Fibroblast of the conjunctiva (primary cell): ENCODE data around the gene CDNF.
"Not testable (repeated sequence)": the region's sequence is repeated elsewhere in the genome, so short reads cannot be mapped to it uniquely, and the experiment has no call there.

Experiments used
- DNase-seq: peaks from one replicate; pipeline ENCODE4 v3.0.0-alpha.2; 2010; ENCODE audit warnings: low read depth

CDNF gene

DNA sequence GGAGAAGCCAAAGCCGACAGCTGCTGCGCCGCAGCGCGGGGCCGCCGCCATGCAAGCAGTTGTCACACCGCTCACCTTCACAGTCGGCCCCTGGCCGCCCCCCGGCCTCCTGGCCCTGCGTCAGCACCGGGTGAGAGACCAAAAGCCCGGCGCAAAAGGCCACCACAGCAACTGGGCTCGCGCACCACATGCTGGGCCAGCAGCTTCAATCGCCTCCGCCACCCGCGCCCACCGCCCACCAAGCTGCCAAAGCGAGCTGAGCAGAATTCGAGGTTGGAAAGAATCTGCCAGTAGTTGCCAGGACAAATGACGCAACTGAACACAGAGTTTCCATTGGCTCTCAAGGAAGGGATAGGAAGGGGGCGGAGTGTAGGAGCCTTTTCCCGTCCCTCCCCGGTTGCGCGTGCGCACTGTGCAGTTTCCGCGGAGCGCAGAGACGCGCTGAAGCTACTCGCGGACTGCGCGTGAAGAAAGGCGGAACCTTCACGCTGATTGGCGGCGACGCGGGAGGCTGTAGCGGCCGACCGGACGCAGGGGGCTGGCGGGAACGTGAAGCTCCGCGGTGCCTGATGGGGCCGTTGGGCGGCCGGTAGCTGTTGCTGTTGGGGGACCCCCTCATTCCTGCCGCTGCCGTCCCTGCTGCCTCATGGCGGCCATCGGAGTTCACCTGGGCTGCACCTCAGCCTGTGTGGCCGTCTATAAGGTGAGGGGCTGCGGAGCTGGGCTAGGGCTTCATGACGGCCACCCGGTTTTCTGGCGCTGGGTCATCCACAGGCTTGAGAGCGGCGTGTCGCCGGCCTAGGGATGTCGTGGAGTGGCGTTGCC is at the start of gene CDNF, which contains the start of the genes HSPA14 and MSANTD7:
Gene CDNF, minus strand, starts transcription at position 281 of the 825 bp plus-strand sequence. Its CDS starts 91 bp downstream, at position 190.
Gene HSPA14, plus strand, starts transcription at position 550 of the 825 bp plus-strand sequence. Its CDS starts 97 bp downstream, at position 647.
Gene MSANTD7, plus strand, starts transcription at position 550 of the 825 bp plus-strand sequence. CDS start 3,979 bp downstream, outside the sequence.
- peak; percentile 99 for DNase-seq

DNA sequence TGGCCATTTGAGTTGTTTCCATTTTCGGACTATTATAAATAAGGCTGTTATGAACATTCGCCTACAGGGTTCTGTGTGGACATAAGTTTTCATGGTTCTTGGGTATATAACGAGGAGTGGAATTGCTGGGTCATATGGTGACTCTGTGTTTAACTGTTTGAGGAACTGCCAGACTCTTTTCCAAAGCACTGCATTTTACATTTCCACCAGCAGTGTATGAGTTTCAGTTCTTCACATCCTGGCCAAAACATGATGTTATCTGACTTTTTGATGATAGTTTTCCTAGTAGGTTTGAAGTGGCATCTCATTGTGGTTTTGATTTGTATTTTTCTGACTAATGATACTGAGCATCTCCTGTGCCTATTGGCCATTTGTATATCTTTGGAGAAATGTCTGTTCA is 46.2 kb upstream of the CDNF start:
- no peak for DNase-seq

GRCh38 chr10:14880229-14880628 is 42.4 kb upstream of the CDNF start:
- no peak for DNase-seq

DNA sequence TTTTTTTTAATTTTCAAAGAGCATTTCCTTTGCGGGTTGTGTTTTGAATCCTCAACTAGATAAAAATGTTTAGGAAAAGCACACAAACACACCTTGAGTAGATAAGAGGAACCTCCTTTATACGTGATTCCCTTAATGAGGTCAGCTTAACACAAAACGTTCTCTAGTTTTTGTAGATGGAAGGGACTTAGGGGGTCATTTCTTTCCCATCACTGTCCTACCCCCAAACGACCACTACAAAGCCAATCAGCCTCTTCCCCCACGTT is 42.0 kb upstream of the CDNF start:
- DNase-seq: no peak

- no peak for DNase-seq
These were observed 41.5 kb upstream of the CDNF start for GRCh38 chr10:14879124-14879927.

DNA sequence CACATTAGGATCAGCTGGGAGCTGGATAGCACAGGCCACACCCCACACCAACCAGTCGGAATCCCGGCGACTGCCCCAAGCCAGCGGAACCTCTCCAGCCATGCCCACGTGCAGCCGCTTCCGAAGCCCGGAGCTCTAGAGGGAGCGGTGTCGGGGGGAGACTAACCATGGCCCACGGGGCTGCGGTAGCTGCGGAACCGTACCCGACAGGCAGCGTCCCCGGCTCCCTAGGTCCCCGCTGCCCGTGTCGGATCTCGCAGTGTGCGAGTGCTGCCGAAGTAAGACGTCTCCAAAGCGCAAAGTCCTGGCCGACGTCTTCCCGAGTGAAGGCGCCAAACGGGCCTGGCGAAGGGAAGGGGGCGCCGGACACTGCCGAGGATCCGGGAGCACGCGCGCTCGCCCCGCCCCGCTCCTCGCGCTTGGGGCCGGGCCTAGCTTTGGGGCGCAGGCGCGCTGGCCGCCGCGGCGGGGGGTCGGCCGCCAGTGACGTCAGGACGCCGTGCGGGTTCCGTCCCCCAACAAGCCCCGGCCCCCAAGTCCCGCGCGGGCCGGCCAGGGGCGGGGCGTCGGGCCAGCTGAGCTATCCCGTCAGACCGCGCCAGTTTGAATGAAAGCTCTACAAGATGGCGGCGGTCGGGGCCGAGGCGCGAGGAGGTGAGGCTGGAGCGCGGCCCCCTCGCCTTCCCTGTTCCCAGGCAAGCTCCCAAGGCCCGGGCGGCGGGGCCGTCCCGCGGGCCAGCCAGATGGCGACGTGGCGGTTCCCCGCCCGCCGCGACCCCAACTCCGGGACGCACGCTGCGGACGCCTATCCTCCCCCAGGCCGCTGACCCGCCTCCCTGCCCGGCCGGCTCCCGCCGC is 40.7 kb upstream of the CDNF start, which contains the start of gene SUV39H2:
Gene SUV39H2, plus strand, starts transcription at position 601 of the 858 bp plus-strand sequence. Its CDS starts 23 bp downstream, at position 624.
- peak; percentile 91 for DNase-seq

DNA sequence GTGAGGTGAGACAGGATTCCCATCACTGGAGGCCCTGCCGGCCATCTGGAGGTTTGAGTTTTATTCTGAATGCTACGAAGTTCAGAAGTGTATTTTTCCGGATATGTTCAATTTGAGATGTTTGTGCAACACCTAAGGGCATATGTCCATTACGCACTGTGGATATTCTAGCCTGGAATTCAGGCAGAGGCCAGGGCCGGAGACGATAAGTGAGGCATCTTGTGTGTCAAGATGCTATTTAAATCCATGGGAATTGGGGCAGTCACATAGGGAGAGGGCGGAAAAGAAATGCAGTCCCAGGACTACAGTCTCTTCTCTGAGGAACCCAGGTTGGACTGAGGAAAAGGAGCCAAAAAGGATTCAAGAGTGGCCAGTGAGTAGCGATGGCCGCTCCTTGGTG is 38.9 kb upstream of the CDNF start:
- DNase-seq: no peak

DNA sequence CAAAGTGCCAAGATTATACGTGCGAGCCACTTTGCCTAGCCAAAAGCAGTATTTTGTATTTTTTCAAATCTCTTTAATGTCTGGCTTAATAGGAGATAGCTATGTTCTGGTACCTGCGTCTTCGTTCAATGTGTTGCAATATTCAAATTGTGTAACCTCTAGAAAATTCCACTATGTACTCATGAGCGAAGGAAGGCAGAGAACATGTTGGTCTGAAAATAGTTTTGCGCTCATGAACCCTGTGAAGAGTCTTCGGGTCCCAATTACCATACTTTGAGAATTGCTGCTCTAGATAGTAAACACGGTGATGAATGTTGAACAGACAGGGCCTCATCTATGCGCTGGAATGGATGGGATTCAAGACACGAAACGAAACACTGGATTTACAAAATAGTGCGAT is 38.1 kb upstream of the CDNF start:
- no peak for DNase-seq

DNA sequence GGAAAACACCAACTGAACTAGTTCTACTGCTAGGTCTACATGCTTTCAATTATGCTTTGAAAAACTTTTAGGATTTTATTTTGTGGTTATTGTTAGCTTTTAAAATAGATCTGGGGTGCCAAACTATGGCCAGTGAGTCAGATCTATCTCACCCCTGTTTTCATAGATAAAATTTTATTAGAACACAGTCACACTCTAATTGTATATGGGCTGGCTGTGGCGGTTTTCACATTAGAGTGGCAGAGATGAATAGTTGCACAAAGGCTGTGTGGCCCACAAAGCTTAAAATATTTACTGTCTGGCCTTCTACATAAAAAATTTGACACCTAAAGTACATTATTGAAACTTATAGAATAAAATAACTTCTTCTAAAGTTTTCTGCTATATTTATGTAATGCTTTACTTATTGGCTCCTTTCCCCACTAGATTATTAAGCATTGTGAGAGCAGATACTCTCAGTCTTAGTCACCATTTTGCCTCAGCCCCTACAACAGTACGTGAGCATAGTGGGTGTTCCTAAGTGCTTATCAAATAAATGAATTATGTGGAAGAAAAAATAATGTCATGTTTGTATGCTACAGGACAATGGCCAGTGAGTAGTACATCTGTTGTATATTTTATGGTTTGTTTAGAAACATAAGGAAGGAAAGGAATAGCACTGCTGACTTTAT is 35.4 kb upstream of the CDNF start:
- no peak for DNase-seq

GRCh38 chr10:14864871-14865270 is 27.0 kb upstream of the CDNF start:
- DNase-seq: not testable (repeated sequence)

DNA sequence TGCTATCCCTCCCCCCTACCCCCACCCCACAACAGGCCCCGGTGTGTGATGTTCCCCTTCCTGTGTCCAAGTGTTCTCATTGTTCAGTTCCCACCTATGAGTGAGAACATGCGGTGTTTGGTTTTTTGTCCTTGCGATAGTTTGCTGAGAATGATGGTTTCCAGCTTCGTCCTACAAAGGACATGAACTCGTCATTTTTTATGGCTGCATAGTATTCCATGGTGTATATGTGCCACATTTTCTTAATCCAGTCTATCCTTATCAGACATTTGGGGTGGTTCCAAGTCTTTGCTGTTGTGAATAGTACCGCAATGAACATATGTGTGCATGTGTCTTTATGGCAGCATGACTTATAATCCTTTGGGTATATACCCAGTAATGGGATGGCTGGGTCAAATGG is 26.6 kb upstream of the CDNF start:
- not testable (repeated sequence) for DNase-seq

- DNase-seq: no peak
These were observed 23.0 kb upstream of the CDNF start for GRCh38 chr10:14860791-14861190.

DNA sequence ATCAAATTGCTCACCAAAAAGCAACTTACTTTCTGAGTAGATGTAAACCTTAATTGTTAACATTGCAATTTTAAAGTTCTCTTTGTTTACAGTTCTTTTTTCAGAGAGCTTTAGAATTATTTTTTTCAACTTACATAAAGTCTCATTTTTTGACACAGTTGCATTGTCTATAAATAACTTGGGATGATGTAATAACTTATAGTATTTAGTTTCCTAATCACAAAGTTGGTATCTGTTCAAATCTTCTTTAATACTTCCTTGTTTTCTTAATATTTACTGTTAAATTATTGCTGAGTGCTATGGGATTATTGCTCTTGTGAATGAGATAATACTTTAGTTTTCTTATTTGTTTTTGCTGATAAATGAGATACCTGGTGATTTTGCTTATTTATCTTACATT is 21.9 kb upstream of the CDNF start:
- DNase-seq: no peak

DNA sequence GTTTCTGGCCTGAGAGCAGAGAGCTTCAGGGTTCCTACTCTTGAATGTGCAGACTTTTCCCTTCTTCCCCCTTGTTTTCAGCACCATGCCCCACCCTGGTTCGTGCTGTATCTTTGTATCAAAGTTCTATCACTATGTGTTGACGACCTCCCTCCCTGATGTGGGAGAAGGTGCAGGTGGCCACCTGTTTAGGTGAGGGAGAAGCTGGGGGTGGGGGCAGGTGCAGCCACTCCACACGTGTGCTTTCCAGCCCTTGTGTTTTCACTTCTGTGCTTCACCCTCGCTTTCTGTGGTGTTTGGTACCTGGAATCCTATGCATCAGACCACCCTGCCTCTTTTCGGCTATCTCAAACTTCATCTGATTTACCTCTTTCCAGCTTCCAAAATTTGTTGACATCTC is 21.2 kb upstream of the CDNF start:
- no peak for DNase-seq

GRCh38 chr10:14858338-14858960 is 20.6 kb upstream of the CDNF start:
- no peak for DNase-seq

GRCh38 chr10:14855453-14855852 is 17.6 kb upstream of the CDNF start:
- DNase-seq: no peak

DNA sequence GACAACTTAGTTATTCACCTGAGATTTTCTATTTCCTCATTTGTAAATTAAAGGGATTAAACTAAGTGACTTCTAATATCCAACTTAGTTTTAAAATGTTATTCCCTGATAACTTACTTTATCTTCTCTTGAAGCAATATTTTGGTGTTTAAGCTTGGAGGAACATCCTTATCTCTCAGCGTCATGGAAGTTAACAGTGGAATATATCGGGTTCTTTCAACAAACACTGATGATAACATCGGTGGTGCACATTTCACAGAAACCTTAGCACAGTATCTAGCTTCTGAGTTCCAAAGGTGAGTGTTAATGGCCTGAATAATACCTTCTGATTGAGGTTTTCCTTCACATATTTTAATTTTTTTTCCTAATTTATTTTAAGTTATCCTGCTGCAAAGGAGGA is 14.4 kb upstream of the CDNF start:
- no peak for DNase-seq

DNA sequence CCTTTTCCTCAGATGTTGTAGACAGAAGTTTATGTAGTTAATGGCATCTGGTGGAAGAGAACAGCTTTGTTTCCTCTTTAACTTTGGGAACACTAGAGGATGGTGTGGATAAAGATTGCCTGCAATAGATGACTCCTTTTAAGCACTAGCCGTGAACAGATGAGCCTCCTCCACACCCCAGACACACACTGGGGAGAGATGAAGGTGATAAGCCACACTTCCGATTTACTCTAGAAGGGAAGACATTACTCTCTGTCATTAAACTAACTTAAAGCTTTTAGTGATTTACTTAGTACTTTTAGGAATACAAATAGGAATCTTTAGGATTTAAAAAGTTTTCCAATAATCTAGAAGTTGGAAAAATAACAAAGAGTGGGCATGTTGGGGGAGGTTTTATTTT is 7.1 kb upstream of the CDNF start:
- DNase-seq: no peak

DNA sequence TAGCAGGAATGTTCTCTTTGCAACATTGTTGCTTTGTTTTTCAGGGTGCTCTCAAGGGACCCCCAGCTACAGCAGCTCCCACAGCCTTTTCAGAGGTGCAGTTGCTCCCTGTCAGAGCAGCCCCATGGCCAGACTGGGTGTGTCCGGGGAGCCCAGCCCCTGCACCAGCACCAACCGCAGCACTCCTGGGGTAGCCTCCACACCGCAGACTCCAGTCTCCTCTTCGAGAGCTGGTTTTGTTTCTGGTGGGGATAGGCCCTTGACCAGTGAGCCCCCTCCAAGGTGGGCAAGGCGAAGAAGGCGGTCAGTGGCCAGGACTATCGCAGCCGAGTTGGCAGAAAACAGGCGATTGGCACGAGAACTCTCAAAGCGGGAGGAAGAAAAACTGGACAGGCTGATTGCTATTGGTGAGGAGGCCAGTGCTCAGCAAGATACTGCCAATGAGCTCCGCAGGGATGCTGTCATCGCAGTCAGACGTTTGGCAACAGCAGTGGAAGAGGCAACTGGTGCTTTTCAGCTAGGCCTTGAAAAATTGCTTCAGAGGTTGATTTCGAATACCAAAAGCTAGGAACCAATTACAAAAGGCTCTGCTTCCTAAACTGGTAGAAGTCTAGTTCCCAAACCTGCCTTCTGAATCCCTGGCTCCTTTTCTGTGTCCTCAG is 5.6 kb upstream of the CDNF start:
- no peak for DNase-seq

- DNase-seq: no peak
These were observed 2.3 kb upstream of the CDNF start for GRCh38 chr10:14840178-14840577.

DNA sequence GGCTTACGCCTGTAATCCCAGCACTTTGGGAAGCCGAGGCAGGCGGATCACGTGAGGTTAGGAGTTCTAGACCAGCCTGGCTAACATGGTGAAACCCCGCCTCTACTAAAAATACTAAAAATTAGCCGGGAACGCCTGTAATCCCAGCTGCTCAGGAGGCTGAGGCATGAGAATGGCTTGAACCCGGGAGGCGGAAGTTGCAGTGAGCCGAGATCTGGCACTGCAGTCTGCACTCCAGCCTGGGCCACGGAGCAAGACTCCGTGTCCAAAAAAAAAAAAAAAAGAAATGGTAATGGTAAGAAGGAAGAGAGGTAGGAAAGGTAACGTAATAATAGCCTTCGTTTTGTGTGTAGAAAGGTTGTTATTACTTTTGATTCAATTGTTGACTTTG is 1.5 kb upstream of the CDNF start:
- DNase-seq: no peak
